Choroid plexus epithelial cell (primary cell): ENCODE results near the gene STEAP1B.
A peak's percentile ranks its signal among the peaks of the same experiment; 100 is the strongest.

Experiments
- DNase-seq: peaks from one replicate; pipeline ENCODE4 v3.0.0-alpha.2; 2010; ENCODE audit warnings: low read depth
- H3K4me3 ChIP-seq: 2 replicates; pipeline ENCODE4 v1.5.1; 2011; ENCODE audit warnings: low read depth, mild to moderate bottlenecking, control low read depth, low read length, moderate library complexity
- TF ChIP-seq, protein P1 (sequence below): conservative IDR thresholded peaks from 2 replicates; pipeline ENCODE4 v1.5.1; 2011; ENCODE audit warnings: low read depth, mild to moderate bottlenecking, control low read depth, inconsistent platforms, low read length, moderate library complexity

STEAP1B gene

DNA sequence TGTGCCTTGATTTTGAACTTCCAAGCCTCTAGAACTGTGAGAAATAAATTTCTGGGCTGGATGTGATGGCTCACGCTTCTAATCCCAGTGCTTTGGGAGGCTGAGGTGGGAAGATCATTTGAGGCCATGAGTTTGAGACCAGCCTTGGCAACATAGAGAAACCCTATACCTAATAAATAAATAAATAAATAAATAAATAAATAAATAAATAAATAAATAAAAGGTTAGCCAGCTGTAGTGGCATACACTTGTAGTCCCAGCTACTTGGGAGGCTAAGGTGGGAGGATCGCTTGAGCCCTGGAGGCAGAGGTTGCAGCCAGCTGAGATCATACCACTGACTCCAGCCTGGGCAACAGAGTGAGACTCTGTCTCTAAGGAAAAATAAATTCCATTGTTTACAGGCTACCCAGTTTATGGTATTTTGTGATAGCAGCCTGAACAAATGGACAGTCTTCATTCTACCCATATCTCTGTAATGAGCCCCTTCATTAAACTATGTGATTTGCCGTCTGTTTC, 67.7 kb downstream of the STEAP1B start:
- TF ChIP-seq, protein P1, sequence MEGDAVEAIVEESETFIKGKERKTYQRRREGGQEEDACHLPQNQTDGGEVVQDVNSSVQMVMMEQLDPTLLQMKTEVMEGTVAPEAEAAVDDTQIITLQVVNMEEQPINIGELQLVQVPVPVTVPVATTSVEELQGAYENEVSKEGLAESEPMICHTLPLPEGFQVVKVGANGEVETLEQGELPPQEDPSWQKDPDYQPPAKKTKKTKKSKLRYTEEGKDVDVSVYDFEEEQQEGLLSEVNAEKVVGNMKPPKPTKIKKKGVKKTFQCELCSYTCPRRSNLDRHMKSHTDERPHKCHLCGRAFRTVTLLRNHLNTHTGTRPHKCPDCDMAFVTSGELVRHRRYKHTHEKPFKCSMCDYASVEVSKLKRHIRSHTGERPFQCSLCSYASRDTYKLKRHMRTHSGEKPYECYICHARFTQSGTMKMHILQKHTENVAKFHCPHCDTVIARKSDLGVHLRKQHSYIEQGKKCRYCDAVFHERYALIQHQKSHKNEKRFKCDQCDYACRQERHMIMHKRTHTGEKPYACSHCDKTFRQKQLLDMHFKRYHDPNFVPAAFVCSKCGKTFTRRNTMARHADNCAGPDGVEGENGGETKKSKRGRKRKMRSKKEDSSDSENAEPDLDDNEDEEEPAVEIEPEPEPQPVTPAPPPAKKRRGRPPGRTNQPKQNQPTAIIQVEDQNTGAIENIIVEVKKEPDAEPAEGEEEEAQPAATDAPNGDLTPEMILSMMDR = no peak
- no peak for DNase-seq
- no peak overlapping the region for H3K4me3 ChIP-seq

DNA sequence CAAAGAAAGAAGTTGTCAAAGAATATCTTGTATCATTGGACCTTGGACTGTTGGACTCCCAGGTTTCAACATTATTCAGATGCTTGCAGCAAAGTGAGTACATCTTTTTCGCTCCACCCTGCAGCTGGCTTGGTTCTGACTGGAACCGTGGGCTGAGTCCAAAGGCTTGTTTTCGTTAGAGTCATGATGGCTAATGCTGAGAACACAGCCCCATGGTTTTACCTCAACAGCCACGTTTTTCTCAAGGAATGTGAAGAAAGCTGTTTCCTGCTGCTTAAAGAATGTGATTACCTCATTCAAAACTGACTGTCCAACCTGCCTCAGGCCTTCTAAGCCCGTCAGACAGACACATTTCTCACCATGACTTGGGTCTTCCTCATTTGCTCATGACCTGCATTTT, 69.5 kb downstream of the STEAP1B start:
- TF ChIP-seq, protein P1 = no peak
- peak; percentile 95 for DNase-seq
- H3K4me3 ChIP-seq = no peak overlapping the region

DNA sequence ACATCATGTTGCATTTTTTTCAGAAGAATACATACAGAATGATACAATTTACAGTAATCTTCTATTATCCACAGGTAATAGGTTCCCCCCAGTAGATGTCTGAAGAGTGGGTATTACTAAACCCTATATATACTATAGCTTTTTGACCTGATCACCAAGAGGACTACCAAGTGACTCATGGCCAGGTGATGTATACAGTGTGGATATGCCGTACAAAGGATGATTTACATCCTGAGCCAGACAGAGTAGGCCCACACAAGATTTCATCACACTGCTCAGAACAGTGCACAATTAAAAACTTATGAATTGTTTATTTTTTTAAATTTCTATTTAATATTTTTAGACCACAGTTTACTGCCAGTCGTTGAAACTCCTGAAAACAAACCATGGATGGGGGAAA, 70.6 kb downstream of the STEAP1B start:
- no peak for DNase-seq
- TF ChIP-seq, protein P1 = no peak
- no peak overlapping the region for H3K4me3 ChIP-seq

DNA sequence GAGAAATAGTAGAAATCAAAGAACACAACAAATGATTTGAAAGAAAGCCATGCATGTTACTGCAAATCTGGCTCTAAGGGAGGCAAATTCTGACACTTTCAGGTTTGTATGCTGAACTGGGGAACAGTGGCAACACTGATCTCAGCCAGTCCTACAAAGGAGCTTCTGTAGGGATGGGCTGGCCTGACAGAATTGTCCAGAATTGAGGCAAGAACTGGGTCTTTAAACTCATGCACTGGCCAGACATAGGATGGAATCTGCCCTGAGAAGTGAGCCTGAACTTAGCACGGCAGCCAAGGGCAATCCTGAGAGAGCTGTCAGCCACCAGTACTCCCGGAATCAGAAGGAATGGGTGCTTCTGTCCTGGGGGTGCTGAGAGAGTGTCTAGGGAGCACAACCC, 72.1 kb downstream of the STEAP1B start:
- no peak for DNase-seq
- TF ChIP-seq, protein P1 = no peak
- no peak overlapping the region for H3K4me3 ChIP-seq

DNA sequence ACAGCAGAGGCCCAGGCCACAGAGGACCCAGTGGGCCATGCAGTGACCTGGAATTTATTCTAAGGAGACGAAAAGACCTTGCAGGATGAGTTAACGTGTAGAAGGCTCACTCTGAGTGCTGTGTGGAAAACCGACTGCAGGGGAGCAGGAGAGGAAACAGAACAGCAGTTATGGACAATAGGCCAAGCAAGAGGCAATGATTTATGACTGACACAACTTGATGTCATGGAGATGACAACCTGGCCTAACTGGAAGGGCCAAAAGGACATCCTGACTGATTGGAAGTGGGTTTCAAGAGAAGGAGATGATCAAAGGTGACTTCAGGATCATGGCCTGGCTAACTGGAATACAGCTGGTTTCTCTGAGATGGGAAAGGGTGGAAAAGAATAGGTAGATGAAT, 72.9 kb downstream of the STEAP1B start:
- TF ChIP-seq, protein P1 = no peak
- DNase-seq = no peak
- H3K4me3 ChIP-seq = no peak overlapping the region

DNA sequence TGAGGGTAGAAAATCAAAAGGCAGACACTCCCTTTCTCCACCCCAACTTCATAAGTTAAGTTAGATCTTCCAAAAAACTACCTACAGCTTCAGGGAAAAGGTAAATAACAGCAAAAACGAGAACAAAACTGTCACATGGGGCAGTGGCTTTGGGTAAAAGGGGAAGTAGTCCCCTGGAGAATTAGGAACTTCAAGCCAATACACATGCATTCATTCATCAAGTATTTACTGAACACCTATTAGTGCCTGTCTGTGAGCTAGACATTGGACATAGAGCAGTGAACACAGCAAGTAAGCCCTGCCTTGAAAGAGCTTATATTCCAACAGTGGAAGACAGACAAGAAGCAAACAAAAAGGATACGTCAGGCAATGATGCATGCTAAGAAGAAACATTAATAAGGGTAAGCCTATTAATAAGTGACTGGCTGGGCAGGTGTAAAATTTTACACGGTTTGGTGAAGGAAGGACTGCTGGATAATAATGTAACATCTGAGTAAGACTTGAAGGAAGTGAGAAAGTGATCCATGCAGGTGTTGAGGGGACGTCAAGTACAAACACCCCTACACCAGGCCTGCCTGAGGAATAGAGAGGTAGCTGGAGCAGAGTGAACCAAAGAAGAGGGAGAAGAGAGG, 73.4 kb downstream of the STEAP1B start:
- no peak for DNase-seq
- no peak overlapping the region for H3K4me3 ChIP-seq
- TF ChIP-seq, protein P1 = no peak

DNA sequence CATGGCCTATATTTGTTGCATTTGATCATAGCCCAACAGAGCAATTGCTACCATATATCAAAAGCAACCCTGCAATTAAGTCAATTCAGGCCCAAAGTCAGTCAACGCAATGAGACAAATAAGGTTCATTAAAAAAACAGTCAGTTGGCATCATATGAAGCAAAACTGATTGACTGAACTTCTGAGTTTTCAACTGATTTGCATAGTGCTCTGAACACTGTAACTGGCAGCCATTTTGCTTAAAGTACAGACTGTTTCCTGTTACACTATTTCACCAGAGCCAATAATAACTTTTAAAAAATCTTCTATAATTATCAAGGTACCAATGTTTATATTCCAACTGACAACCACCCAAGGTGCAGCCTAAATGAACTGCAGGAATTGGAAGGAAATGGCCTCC, 74.6 kb downstream of the STEAP1B start:
- DNase-seq = no peak
- TF ChIP-seq, protein P1 = no peak
- no peak overlapping the region for H3K4me3 ChIP-seq
